ENCODE results near the gene PTPRO. TPM values are rescaled to one million over a fixed set of nuclear protein-coding genes. Genes with fewer than 3 reads are reported as not detected.

Gene PTPRO
- polyA plus RNA-seq, 1 of the 3 experiments (the other 2 are of a cell fraction), result 1.4 TPM

- TF ChIP-seq MEF2A (IDR thresholded peaks at IDR 0.05; ENCODE audit: borderline replicate concordance, low read depth) (no peak), FOXJ3 (CRISPR knock-in tag; IDR thresholded peaks at IDR 0.05) (no peak), POLR2AphosphoS5 (IDR thresholded peaks at IDR 0.05; ENCODE audit: low read depth, low read length) (no peak), SIN3A (IDR thresholded peaks at IDR 0.05; ENCODE audit: borderline replicate concordance, low read depth, low read length) (no peak), TEAD4 (IDR thresholded peaks at IDR 0.05; ENCODE audit: borderline replicate concordance, insufficient read depth) (no peak), EZH2phosphoT487 (IDR thresholded peaks at IDR 0.05; ENCODE audit: borderline replicate concordance, low read depth) (no peak)
- TF ChIP-seq, protein P1, sequence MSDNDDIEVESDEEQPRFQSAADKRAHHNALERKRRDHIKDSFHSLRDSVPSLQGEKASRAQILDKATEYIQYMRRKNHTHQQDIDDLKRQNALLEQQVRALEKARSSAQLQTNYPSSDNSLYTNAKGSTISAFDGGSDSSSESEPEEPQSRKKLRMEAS (IDR thresholded peaks at IDR 0.05; ENCODE audit: low read depth), result no peak
Observed at GRCh38 chr12:15496738-15497137, 174.4 kb downstream of the PTPRO start (continued).

GRCh38 chr12:15497671-15498292, 175.5 kb downstream of the PTPRO start:
- no peak for DNase-seq
- no peak overlapping the region for H3K9ac ChIP-seq
- no peaks in the 10 kb centered on the region for H3F3A ChIP-seq (replicated peaks; ENCODE audit: insufficient read depth)
- no peak overlapping the region for H3K4me3 ChIP-seq (ENCODE audit: low read depth in 2 of 2, low read length in 1 of 2)
- no peaks in the 10 kb centered on the region for H3K9me2 ChIP-seq
- CTCF ChIA-PET, result no interaction called here
- H3K27ac ChIP-seq (ENCODE audit: low read depth in 2 of 2, low read length in 1 of 2), result no peak overlapping the region; a peak in 1 of 4 replicates
- no peak for TF ChIP-seq RCOR1 (IDR thresholded peaks at IDR 0.05; ENCODE audit: low read length)
- TF ChIP-seq NRF1 (IDR thresholded peaks at IDR 0.05; ENCODE audit: low read depth, low read length), result no peak
- TF ChIP-seq, protein P2, sequence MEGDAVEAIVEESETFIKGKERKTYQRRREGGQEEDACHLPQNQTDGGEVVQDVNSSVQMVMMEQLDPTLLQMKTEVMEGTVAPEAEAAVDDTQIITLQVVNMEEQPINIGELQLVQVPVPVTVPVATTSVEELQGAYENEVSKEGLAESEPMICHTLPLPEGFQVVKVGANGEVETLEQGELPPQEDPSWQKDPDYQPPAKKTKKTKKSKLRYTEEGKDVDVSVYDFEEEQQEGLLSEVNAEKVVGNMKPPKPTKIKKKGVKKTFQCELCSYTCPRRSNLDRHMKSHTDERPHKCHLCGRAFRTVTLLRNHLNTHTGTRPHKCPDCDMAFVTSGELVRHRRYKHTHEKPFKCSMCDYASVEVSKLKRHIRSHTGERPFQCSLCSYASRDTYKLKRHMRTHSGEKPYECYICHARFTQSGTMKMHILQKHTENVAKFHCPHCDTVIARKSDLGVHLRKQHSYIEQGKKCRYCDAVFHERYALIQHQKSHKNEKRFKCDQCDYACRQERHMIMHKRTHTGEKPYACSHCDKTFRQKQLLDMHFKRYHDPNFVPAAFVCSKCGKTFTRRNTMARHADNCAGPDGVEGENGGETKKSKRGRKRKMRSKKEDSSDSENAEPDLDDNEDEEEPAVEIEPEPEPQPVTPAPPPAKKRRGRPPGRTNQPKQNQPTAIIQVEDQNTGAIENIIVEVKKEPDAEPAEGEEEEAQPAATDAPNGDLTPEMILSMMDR (IDR thresholded peaks at IDR 0.05), result no peak
- TF ChIP-seq RXRA (IDR thresholded peaks at IDR 0.05; ENCODE audit: borderline replicate concordance, low read depth), result no peak
- TF ChIP-seq GABPA (IDR thresholded peaks at IDR 0.05; ENCODE audit: low read depth), result no peak
- no peak for TF ChIP-seq SIN3A (IDR thresholded peaks at IDR 0.05; ENCODE audit: borderline replicate concordance, low read depth, low read length)
- no peak for TF ChIP-seq USF1 (IDR thresholded peaks at IDR 0.05; ENCODE audit: borderline replicate concordance, low read depth)
- no peak for TF ChIP-seq MEF2A (IDR thresholded peaks at IDR 0.05; ENCODE audit: borderline replicate concordance, low read depth)
- no peak for TF ChIP-seq CHD2 (IDR thresholded peaks at IDR 0.05; ENCODE audit: low read length, partially characterized antibody)
- no peak for TF ChIP-seq IRF3 (IDR thresholded peaks at IDR 0.05; ENCODE audit: low read depth, low read length)
- no peak for TF ChIP-seq JUND (IDR thresholded peaks at IDR 0.05)
- TF ChIP-seq NFIC (IDR thresholded peaks at IDR 0.05; ENCODE audit: borderline replicate concordance), result no peak
- no peak for TF ChIP-seq EP300 (IDR thresholded peaks at IDR 0.05; ENCODE audit: borderline replicate concordance in 1 of 2, low read depth in 1 of 2, low read length in 1 of 2)
- TF ChIP-seq, protein P3, sequence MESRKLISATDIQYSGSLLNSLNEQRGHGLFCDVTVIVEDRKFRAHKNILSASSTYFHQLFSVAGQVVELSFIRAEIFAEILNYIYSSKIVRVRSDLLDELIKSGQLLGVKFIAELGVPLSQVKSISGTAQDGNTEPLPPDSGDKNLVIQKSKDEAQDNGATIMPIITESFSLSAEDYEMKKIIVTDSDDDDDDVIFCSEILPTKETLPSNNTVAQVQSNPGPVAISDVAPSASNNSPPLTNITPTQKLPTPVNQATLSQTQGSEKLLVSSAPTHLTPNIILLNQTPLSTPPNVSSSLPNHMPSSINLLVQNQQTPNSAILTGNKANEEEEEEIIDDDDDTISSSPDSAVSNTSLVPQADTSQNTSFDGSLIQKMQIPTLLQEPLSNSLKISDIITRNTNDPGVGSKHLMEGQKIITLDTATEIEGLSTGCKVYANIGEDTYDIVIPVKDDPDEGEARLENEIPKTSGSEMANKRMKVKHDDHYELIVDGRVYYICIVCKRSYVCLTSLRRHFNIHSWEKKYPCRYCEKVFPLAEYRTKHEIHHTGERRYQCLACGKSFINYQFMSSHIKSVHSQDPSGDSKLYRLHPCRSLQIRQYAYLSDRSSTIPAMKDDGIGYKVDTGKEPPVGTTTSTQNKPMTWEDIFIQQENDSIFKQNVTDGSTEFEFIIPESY (IDR thresholded peaks at IDR 0.05; ENCODE audit: borderline replicate concordance, low read depth), result no peak
- TF ChIP-seq FOXJ3 (CRISPR knock-in tag; IDR thresholded peaks at IDR 0.05), result no peak
- no peaks in the 10 kb centered on the region for H3K9me3 ChIP-seq
- H3K79me2 ChIP-seq (ENCODE audit: insufficient read depth), result no peaks in the 10 kb centered on the region
- 81% methylated on average over 4 of the region's 4 CpGs for WGBS (ENCODE audit: low lambda C conversion rate)
- H3K36me3 ChIP-seq (replicated peaks in 1 of 2; ENCODE audit: control insufficient read depth in 1 of 2, insufficient read depth in 2 of 2, low read length in 1 of 2), result no peaks in the 10 kb centered on the region
- no peak overlapping the region for H3K4me2 ChIP-seq
- no peak overlapping the region for H2AFZ ChIP-seq (ENCODE audit: low read depth)
- H4K20me1 ChIP-seq (ENCODE audit: insufficient read depth), result no peaks in the 10 kb centered on the region
- POLR2A ChIA-PET, result no interaction called here
- no peaks in the 10 kb centered on the region; a peak in 1 of 4 replicates for H3K4me1 ChIP-seq (ENCODE audit: control insufficient read depth in 1 of 2, insufficient read depth in 2 of 2, low read depth in 1 of 2, low read length in 1 of 2)
- H3K27me3 ChIP-seq (ENCODE audit: insufficient read depth), result no peaks in the 10 kb centered on the region

Measured in SK-N-SH (cell line).